GM12801 (cell line): Measurements from ENCODE around the gene BBIP1.

Source experiments
- CTCF ChIP-seq: IDR thresholded peaks from one replicate; pipeline ENCODE4 v1.5.1; 2011; ENCODE audit warnings: control low read depth; ENCODE audit not compliant: insufficient read length; ENCODE audit errors: extremely low read depth

Gene BBIP1

GRCh38 chr10:110962443-110962842, 43.5 kb upstream of the BBIP1 start:
- TF ChIP-seq CTCF, result no peak

- TF ChIP-seq CTCF, result no peak
Measured at GRCh38 chr10:110960333-110960712, 41.3 kb upstream of the BBIP1 start.

GRCh38 chr10:110959379-110960332, 40.7 kb upstream of the BBIP1 start:
- no peak for TF ChIP-seq CTCF

GRCh38 chr10:110957606-110958005, 38.6 kb upstream of the BBIP1 start:
- no peak for TF ChIP-seq CTCF

GRCh38 chr10:110951381-110951780, 32.4 kb upstream of the BBIP1 start:
- no peak for TF ChIP-seq CTCF

GRCh38 chr10:110947061-110947595, 28.1 kb upstream of the BBIP1 start:
- no peak for TF ChIP-seq CTCF

GRCh38 chr10:110946496-110946895, 27.5 kb upstream of the BBIP1 start:
- no peak for TF ChIP-seq CTCF
